Epidermal melanocyte (primary cell): Measurements from ENCODE around the gene ZDHHC11.
A peak's percentile ranks its signal among the peaks of the same experiment; 100 is the strongest.

Experiments used
- DNase-seq: peaks from one replicate; pipeline ENCODE4 v3.0.0; 2011; ENCODE audit warnings: low spot score; ENCODE audit not compliant: insufficient read length

ZDHHC11 gene, protein sequence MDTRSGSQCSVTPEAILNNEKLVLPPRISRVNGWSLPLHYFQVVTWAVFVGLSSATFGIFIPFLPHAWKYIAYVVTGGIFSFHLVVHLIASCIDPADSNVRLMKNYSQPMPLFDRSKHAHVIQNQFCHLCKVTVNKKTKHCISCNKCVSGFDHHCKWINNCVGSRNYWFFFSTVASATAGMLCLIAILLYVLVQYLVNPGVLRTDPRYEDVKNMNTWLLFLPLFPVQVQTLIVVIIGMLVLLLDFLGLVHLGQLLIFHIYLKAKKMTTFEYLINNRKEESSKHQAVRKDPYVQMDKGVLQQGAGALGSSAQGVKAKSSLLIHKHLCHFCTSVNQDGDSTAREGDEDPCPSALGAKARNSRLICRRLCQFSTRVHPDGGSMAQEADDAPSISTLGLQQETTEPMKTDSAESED

DNA sequence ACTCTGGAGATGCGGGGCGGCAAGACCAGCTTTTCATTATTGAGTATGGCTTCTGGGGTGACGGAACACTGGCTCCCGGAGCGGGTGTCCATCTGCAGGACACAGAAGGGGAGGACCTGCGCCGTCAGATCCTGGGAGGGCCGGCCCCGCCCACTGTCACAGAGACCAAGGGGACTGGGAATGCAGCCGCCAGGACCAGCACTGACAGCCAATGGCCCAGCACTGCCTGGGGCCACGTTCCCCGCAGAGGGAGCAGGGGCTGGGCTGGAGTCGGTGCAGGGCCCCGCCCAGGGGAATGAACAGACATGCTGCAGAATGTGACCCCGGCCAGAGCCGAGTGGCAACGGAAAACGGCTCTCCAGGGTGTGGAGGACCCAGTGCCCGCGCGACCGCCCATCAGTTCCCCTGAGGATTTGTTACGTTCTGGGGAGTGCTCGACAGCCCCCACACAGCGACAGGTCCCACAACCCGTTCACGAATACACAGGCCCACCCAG is at the start of gene ZDHHC11:
TSS of gene ZDHHC11 (minus strand) at position 476 of the 496 bp plus-strand sequence. CDS start at position 92, 384 bp downstream.
- DNase-seq: no peak

DNA sequence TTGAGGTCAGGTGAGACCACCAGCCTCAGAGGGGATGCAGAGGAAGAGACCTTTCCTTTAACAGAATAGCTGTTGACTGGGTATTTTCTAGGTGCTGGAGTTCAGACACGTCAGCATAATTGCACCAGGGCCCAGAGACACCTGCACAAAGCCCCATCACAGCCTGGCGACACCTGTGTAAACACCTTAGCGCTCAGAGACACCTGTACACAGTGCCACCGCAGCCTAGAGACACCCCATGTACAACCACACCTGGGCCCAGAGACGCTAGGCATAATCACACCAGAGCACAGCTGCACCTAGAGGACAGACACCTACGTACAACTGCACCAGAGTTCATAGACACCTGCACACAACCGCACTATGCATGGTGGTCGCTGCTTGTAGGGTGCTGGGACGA is 42.9 kb upstream of the ZDHHC11 start:
- DNase-seq: no peak

DNA sequence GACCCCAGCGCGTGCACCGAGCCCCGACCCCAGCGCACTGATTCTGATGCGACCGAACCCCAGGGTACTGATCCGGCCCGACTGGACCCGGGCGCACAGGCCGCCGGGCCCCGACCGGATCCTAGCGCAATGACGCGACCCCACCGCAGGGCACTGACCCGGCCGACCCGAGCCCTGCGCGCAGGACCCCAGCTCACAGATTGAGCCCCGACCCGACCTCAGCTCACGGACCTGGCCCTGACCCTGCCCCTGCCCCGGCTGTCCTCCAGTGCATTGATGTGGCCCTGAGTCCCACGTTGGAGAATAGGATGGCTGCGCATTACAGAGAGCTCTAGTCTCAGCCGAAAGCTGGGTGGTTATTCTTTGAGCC is 42.3 kb upstream of the ZDHHC11 start:
- DNase-seq: no peak

DNA sequence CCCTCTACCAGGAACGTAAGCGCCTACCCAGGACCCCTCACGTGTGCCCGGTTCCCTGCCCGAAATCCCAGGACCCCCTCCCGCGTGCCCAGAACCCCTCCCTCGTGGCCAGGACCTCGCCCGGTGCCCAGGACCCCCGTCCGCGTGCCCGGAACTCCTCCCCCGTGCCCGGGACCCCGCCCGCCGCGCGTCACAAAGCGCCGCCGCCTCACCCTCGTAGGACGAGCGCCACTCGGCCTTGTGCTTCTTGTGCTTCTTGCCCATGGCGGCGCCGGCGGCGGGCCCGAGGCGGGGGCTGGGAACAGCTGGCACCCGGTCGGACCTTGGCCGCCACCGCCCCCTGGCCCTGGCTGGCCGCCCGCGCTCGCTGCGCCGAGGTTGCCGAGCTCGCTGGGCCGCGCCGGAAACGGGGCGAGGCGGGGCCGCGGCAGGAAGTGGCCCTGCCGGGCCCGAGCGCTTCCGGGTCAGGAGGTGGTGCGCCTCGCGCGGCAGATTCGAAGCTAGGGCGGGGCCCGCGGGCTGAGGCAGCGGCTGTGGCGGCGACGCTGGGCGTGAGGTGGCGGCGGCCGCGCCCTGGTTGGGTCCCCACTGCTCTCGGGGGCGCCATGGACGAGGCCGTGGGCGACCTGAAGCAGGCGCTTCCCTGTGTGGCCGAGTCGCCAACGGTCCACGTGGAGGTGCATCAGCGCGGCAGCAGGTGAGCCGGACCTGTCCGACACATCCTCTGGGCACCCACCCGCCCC is 41.8 kb upstream of the ZDHHC11 start, which contains the start of the genes BRD9 and TRIP13:
TSS of gene BRD9 (minus strand) at position 408 of the 743 bp plus-strand sequence. CDS start at position 264, 144 bp downstream.
TSS of gene TRIP13 (plus strand) at position 491 of the 743 bp plus-strand sequence. CDS start at position 606, 115 bp downstream.
- peak; percentile 98 for DNase-seq

DNA sequence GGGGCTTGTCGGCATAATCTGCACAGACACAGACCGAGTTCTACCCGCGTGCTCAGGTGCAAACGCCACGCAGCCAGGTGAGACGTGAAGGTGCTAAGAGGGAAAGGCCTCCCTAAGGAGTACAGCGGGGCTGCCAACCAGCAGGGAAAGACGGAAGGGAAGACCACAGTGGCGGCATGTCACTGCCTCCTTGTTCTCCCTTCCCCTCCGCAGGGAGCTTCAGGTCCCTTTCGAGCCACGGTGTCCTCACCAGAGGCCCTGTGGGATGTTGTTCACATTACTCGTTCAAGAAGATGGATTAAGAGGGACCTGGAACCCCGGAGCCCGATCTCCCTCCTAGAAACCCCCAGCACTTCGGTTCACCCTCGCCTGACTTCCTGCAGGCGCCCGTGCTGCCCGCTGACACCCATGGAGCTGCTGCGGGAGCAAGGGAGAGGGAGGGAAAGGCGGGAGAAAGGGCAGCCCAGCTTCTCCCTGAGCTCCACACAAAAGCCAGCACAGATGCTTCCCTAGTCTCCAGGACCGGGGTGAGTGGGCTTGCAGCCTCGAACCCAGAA is 41.1 kb upstream of the ZDHHC11 start:
- DNase-seq: peak; percentile 58

DNA sequence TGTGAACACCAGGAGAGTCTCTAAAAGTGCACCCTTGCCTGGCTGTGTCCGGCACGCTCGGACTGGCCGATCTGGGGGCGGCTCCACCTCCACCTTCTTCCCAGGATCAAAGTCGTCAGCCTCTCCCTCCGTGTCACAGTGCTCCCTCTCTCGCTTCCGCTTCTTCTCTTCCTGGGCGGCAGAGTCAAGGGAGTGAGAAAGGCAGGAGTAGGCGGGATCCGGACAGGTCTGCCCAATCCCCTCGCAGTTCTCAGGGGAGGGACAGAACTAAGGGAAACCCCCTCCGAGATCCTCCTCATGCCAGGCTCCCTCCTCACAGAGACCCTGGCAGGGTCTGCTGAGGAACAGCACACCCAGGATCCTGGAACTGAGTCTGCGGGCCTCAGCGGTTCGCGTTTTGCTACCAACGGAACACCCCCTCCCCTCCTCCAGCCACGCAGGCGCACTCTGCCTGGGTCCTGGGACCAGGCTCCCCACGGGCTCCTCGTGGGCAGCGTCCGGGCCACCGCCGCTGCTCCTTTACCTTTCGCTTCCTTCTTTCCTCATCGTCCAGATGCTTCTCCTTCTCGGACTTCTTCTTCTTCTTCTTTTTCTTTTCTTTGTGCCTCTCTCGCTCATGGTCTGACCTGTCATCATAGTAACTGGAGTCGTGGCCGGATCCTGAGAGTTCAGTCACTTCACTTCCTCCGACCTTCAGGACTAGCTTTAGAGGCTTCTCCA is 40.5 kb upstream of the ZDHHC11 start:
- DNase-seq: no peak

DNA sequence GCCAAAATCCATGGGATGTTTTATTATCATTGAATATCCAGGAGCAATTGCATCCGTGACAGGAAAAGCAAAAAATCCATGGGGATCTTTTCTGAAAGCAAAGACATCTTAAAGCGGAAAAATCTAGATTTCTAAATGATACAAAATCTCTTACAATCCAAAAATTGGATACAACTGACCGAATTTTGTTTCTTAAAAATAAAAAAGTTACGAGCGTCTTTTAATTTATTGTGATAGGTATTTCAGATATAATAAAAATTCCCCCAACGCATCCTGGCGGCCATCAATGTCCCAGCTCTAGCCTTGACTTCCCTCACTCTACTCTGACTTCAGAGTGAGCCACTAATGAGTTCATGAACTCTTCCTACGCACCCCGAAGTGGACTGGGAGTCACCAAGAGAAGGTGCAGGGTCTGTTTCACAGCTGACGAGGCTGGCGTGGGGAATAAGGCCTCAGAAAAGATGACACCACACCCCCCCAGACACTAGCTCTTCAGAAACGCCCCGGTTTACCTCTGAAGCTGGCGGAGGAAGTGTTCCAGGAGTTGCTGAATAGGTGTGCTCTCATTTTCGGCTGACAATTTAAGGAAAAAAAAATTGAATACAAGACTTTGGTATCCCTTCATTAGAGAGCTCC is 38.4 kb upstream of the ZDHHC11 start:
- DNase-seq: no peak

DNA sequence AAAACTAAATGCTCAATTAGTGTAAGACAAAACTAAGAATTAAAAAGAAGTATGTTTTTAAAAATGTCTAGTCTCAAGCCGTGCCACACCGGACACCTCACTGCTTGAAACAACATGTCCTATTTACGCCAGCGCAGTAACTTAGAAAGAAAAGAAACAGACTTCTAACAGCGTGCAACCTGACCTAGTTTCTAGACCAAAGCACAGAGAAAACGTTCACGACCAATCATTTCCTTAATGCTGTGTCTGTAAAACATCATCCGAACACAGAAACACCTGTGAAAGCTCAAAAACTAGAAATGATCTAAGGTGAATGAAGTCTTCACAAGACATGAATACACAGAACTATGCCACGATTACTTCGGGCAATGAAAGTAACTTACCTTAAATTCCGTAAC is 37.9 kb upstream of the ZDHHC11 start:
- no peak for DNase-seq

DNA sequence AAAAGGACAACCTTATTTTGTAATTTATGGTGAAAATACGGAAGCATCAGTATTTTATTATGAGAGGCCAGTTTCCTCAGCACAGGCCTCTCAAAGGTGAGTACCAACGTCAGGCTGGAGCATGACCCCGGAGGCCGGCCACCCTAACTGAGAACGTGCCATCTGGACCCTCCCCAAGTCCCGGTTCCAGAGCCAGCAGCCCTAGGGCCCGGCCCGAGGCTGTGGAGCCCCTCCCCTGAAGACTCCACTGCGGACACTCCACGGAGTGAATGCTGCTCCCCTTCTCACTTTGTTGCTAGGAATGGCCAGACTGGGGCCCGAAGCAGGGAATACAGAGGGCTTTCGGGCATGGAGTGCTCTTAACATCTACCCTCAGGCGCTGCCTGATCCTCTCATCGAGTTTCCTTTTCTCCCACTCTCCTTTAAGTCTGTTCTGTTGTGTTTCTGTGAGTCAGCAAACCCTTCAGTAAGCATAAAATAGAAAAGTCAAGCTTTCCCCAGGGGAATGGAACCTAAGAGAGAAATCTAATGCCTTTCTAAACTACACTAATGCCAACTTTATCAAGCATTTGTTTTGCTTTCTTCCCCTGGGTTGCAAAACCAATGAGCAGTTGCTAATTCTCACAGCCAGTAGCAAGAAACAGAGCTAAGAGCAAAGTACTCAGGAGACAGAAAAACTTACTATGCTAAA is 37.3 kb upstream of the ZDHHC11 start:
- no peak for DNase-seq

DNA sequence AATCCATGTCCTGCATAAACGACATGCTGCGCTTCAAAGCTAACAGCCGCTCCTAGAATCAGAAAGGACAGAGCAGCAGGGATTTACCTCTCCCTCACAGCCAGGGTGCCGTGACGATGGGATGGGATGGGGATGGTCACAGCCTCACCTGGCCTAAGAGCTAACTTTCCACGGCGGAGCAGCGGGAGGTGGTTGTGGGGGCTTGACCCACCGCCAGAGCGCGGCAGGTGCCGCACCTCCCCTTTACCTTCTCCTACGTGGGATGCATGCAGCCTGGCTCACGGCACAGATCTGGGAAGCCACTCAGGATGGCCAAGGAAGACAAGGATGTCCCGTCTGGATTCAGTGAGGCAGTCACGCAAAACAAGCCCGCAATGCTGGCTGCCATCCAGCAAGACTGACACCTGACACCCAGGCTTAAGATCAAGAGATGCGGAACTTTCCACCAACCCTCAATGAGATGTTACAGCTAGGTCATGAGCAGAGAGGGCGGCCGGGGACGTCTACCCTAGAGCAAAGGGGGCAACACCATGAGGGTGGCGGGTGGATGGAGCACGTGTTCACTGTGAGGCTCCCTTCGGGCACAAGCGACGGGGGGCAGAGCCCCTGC is 36.0 kb upstream of the ZDHHC11 start:
- DNase-seq: no peak

DNA sequence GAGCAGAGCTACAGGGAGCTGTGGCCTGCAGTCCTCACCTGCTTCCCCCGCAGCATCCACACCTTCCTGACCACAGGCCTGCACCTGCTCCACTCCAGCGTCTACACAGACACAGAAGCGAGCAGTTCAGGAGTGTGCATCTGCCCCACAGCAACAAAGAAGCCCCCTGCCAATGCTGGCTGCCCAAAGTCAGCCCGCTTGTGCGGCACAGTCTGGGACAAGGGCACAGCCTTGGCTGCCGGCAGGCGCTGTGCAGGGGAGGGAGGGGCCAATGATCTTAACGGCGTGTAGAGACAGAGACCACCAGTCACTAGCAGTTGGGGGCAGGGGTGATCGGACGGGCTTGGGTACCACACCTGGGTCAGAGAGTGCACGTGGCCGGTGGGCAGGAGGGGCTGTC is 35.2 kb upstream of the ZDHHC11 start:
- no peak for DNase-seq

DNA sequence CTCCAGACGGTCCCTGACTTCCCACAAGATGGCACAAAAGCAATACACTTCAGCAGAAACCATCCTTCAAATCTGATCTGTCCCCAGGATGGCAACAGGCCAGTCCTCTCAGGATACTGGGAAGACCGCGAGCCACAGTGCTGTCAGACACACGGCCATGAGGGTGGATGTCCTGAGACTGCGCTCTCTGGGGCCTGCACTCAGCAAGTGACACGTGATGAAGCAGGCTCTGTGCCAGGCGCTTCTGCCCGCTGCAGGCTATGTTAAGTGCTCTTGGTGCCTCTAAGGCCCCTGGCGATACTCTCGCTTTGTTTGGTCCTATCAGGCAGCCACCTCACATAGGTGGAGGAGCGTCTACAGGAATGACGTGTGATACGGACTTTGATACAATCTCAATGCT is 34.7 kb upstream of the ZDHHC11 start:
- DNase-seq: no peak

DNA sequence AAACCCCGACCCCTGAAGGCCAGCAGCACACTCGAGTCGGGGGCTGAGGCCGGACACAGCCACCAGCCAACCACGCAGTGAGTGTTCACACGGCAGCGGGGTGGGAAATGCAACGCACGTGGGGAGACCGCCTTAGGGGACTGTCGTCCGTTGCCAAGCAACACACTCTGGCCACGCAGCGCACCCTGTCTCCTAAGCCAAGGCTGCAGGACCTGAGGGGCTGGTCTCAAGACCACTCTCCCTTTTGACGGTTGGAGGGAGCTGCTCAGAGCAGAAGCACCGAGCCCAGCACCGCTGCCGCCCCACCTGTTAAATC is 34.3 kb upstream of the ZDHHC11 start:
- DNase-seq: no peak

DNA sequence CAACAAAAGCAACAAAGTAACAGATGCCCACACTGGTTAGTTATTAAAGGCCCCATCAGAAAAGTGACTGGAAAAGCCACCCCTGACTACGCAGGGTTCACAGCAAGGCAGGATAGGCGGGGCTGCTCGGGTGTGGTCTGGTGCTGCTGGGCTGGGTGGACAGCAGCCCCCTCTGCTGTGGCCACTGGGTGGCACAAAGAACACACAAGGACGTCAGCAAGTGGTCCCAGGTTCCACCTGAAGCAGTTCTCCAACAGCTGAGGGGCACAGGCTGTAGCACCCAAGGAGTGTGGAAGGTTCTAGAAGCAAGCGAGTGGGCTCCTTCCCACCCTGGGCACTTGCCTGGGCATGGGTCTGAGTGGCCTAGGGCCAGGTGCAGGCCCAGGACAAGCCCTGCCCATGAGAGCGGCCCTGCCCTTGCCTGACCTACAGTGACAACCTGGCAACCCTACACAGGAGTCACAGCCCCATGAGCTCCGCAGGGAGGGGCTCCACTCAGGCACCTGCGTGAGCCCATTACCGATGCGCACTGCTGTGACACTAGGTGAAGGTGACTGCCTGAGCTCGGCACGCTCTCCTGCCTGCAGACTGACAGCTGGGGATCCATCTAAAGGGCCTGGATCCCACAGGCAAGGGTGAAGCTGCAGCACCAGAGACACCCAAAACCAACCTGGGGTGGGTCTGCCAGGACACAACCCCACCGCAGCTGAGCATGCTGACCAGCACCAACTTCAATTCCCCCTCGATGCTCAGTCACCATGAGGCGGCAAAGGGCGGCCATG is 33.8 kb upstream of the ZDHHC11 start:
- no peak for DNase-seq

DNA sequence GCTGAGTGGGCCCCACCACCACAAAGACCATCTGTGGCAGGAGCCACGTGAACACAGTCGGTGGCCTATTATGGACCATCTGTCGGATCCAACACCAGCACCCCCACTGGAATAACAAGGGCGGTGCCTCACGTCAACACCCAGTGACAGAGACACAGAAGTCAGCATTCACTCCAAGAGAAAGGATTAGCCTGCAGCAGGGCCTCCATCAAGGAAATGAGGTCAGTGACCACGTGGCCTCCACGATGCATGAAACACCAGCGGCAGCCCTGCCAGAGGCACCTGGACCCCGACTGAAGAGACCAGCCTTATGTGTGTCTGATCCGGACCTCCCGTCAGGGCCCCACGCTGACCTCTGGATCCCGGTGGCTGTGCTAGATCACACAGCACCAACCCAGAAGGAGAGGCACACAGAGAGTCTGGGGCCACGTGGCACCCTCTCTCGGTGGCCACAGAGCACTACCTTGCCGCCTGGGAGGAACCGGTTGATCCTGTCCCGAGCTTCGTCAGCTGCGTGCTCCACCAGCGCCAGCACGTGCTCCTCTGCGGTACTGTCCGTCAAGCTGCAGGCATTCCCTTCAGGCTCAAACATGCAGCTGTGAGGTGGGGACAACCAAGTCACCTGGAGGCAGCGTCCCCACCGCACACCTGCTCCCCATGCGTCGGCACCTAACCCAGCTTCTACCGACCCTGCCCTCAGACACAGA is 32.8 kb upstream of the ZDHHC11 start:
- no peak for DNase-seq

DNA sequence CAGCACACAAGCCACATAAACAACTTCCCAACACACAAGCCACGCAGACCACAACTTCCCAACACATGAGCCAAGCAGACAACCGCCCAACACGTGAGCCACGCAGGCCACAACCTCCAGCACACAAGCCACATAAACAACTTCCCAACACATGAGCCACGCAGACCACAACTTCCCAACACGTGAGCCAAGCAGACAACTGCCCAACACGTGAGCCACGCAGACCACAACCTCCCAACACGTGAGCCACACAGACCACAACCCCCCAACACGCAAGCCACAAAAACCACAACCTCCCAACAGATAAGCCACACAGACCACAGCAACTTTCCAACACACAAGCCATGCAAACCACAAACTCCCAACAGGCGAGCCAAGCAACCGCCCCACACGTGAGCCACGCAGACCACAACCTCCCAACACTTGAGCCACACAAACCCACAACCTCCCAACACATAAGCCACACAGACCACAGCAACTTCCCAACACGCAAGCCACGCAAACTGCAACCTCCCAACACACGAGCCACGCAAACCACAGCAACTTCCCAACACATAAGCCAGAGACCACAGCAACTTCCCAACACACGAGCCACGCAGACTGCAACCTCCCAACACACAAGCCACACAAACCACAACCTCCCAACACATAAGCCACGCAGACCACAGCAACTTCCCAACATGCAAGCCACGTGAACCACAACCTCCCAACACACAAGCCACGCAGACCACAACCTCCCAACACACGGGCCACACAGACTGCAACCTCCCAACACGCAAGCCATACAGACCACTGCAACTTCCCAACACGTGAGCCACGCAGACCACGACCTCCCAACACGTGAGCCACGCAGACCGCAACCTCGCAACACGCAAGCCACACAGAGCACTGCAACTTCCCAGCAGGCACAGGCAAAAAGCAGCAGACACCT is 31.7 kb upstream of the ZDHHC11 start:
- DNase-seq: no peak

DNA sequence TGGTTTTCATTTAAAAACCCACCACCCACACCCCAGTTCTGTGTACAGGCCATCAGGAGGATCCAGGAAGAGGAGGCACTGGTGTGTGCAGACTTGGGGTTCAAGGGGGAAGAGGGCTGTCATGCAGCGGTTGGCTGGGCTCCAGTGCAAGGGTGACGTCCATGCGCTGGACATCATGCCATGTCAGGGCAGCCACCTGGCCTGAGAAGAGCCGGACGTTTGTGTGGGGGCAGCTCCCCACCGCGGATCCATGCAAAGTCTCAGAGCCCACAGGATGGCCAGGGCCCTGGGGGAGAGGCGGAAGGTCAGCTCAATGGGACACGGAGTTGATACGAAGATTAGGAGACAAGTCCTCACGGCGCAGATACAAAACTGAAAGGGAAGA is 30.8 kb upstream of the ZDHHC11 start:
- DNase-seq: no peak
